Forelimb muscle (tissue), 1 donor: Measurements from ENCODE around the gene KIF12. TPM values are rescaled to one million over a fixed set of nuclear protein-coding genes. Genes with fewer than 3 reads are reported as not detected.
A peak's percentile ranks its signal among the peaks of the same experiment; 100 is the strongest.
"Not testable (repeated sequence)": the region's sequence is repeated elsewhere in the genome, so short reads cannot be mapped to it uniquely, and the experiment has no call there.

ENCODE experiments used
- DNase-seq: peaks from one replicate; pipeline ENCODE4 v3.0.0-alpha.2; 2013; ENCODE audit warnings: low read depth
- polyA plus RNA-seq: library from polyadenylated mRNA; unstranded; fragments of 120-200 nt; gene quantifications from one replicate; pipeline ENCODE4 v1.2.1, GENCODE V29; 2013; ENCODE audit not compliant: insufficient read length

Gene KIF12
- polyA plus RNA-seq, 1 donor = 0.13 TPM

GRCh38 chr9:114084282-114085073 lies 14.6 kb downstream of the KIF12 start:
- DNase-seq = no peak

- DNase-seq = no peak
Observed at GRCh38 chr9:114083666-114084065, 15.4 kb downstream of the KIF12 start.

- not testable (repeated sequence) for DNase-seq
Observed at GRCh38 chr9:114082763-114083412, 16.2 kb downstream of the KIF12 start.

GRCh38 chr9:114082017-114082762 lies 16.9 kb downstream of the KIF12 start:
- DNase-seq = peak; percentile 87

GRCh38 chr9:114081441-114082016 lies 17.6 kb downstream of the KIF12 start:
- DNase-seq = no peak

- no peak for DNase-seq
Observed at GRCh38 chr9:114080773-114081440, 18.2 kb downstream of the KIF12 start.

- DNase-seq = no peak
Observed at GRCh38 chr9:114080195-114080772, 18.8 kb downstream of the KIF12 start.

- DNase-seq = no peak
Observed at GRCh38 chr9:114078781-114079156, 20.3 kb downstream of the KIF12 start.

GRCh38 chr9:114078021-114078780 lies 20.9 kb downstream of the KIF12 start, which contains the start of gene AMBP:
TSS of gene AMBP (minus strand) at chr9:114078300. CDS start at chr9:114078209, 91 bp downstream.
- no peak for DNase-seq

GRCh38 chr9:114077162-114077837 lies 21.8 kb downstream of the KIF12 start:
- no peak for DNase-seq

- no peak for DNase-seq
Observed at GRCh38 chr9:114076237-114077161, 22.6 kb downstream of the KIF12 start.

GRCh38 chr9:114075602-114076001 lies 23.5 kb downstream of the KIF12 start:
- no peak for DNase-seq

GRCh38 chr9:114072184-114073140 lies 26.6 kb downstream of the KIF12 start:
- DNase-seq = no peak

GRCh38 chr9:114071197-114071795 lies 27.8 kb downstream of the KIF12 start:
- no peak for DNase-seq

GRCh38 chr9:114070188-114071103 lies 28.6 kb downstream of the KIF12 start:
- DNase-seq = no peak
